G401.6 (cell line): ENCODE measurements around the gene RALB.

Experiments used
- FAIRE-seq: peaks from 2 replicates; lab custom pipeline; 2012; peaks lifted over from hg19 to GRCh38; lab: Jason Lieb, UNC

The RALB gene

GRCh38 chr2:120262761-120263428 is 10.2 kb downstream of the RALB start:
- no peak for FAIRE-seq

GRCh38 chr2:120265006-120265405 is 12.4 kb downstream of the RALB start:
- FAIRE-seq: no peak

GRCh38 chr2:120267348-120267747 is 14.7 kb downstream of the RALB start:
- FAIRE-seq: no peak

GRCh38 chr2:120269076-120269744 is 16.6 kb downstream of the RALB start:
- no peak for FAIRE-seq

- no peak for FAIRE-seq
Observed at GRCh38 chr2:120269816-120270215, 17.2 kb downstream of the RALB start.

GRCh38 chr2:120271711-120272379 is 19.2 kb downstream of the RALB start:
- FAIRE-seq: no peak

- FAIRE-seq: no peak
Observed at GRCh38 chr2:120272763-120273481, 20.3 kb downstream of the RALB start.

- FAIRE-seq: no peak
Observed at GRCh38 chr2:120275617-120276400, 23.2 kb downstream of the RALB start.

GRCh38 chr2:120277505-120278205 is 25.0 kb downstream of the RALB start:
- no peak for FAIRE-seq

GRCh38 chr2:120278901-120279300 is 26.2 kb downstream of the RALB start:
- FAIRE-seq: no peak

GRCh38 chr2:120279708-120280107 is 27.1 kb downstream of the RALB start:
- FAIRE-seq: no peak

- no peak for FAIRE-seq
Observed at GRCh38 chr2:120283649-120284048, 31.0 kb downstream of the RALB start.

GRCh38 chr2:120285056-120285455 is 32.4 kb downstream of the RALB start:
- FAIRE-seq: no peak

- FAIRE-seq: no peak
Observed at GRCh38 chr2:120287183-120288015, 34.7 kb downstream of the RALB start.

- no peak for FAIRE-seq
Observed at GRCh38 chr2:120288016-120288373, 35.3 kb downstream of the RALB start.

GRCh38 chr2:120289221-120289906 is 36.7 kb downstream of the RALB start:
- FAIRE-seq: no peak

- no peak for FAIRE-seq
Observed at GRCh38 chr2:120290737-120291136, 38.1 kb downstream of the RALB start.

GRCh38 chr2:120291401-120292311 is 39.0 kb downstream of the RALB start:
- FAIRE-seq: no peak
